Stimulated activated effector memory CD8-positive, alpha-beta T cell treated with anti-CD3 and anti-CD28 coated beads, Interleukin-12 subunit alpha, Interleukin-12 subunit beta, amount 100 ng/mL, for 72 hours (primary cell): ENCODE results near the gene RLN2.
"Not testable (repeated sequence)": the region's sequence is repeated elsewhere in the genome, so short reads cannot be mapped to it uniquely, and the experiment has no call there.

Experiments used
- ATAC-seq: fragments of 150-1000 bp; cut with Tn5 transposase; 2 replicates; pipeline ENCODE4 v1.10.0; 2021
- DNase-seq, 2 donors: peaks; one replicate each; pipeline ENCODE4 v3.0.0; 2021 to 2022; ENCODE audit warnings: low spot score in 2 of 2
- H3K27ac Mint-ChIP-seq: one replicate; pipeline ENCODE4 v1.8.0; 2022; ENCODE audit warnings: mild to moderate bottlenecking, mixed read lengths
- H3K36me3 Mint-ChIP-seq: one replicate; pipeline ENCODE4 v1.8.0; 2022; ENCODE audit warnings: mild to moderate bottlenecking, mixed read lengths
- H3K4me1 Mint-ChIP-seq: one replicate; pipeline ENCODE4 v1.8.0; 2022; ENCODE audit warnings: mixed read lengths
- H3K4me3 Mint-ChIP-seq: one replicate; pipeline ENCODE4 v1.8.0; 2022; ENCODE audit warnings: mild to moderate bottlenecking, mixed read lengths
- H3K9me3 Mint-ChIP-seq: one replicate; pipeline ENCODE4 v1.8.0; 2022; ENCODE audit warnings: mixed read lengths

The RLN2 gene

GRCh38 chr9:5303840-5304795, at the start of gene RLN2:
TSS of gene RLN2 (minus strand) at chr9:5304716. CDS start at chr9:5304580, 136 bp downstream.
- not testable (repeated sequence) for H3K36me3 Mint-ChIP-seq, H3K9me3 Mint-ChIP-seq, H3K27ac Mint-ChIP-seq
- H3K4me1 Mint-ChIP-seq = peaks cover 25% of the 10 kb centered on the region
- DNase-seq (peak in 1 of 2 donors; percentile 62), ATAC-seq (peak; percentile 99)
- peak within 1 kb of the TSS; percentile 17 for H3K4me3 Mint-ChIP-seq

GRCh38 chr9:5354184-5354583, 49.7 kb upstream of the RLN2 start:
- peaks cover 5% of the 10 kb centered on the region for H3K9me3 Mint-ChIP-seq
- no peak overlapping the region for H3K27ac Mint-ChIP-seq
- DNase-seq (no peak), ATAC-seq (no peak)
- peaks cover 38% of the 10 kb centered on the region for H3K4me1 Mint-ChIP-seq
- H3K4me3 Mint-ChIP-seq = no peak overlapping the region
- H3K36me3 Mint-ChIP-seq = no peaks in the 10 kb centered on the region

- no peak for DNase-seq
- peaks cover 7% of the 10 kb centered on the region for H3K9me3 Mint-ChIP-seq
- H3K27ac Mint-ChIP-seq = peak overlapping the region; percentile 16
- H3K4me1 Mint-ChIP-seq = peaks cover 38% of the 10 kb centered on the region
- no peak overlapping the region for H3K4me3 Mint-ChIP-seq
- no peaks in the 10 kb centered on the region for H3K36me3 Mint-ChIP-seq
- ATAC-seq = peak; percentile 74
These were observed 48.2 kb upstream of the RLN2 start for GRCh38 chr9:5352637-5353248.

GRCh38 chr9:5338992-5339981, 34.8 kb upstream of the RLN2 start, which contains the start of gene RLN1:
TSS of gene RLN1 (minus strand) at chr9:5339876. CDS start at chr9:5339746, 130 bp downstream.
- Mint-ChIP-seq H3K4me3 (peak within 1 kb of the TSS; percentile 61), H3K27ac (peak within 1 kb of the TSS; percentile 72), H3K4me1 (peaks cover 16% of the 10 kb centered on the region)
- peak; percentile 99 for ATAC-seq
- DNase-seq = peak in 1 of 2 donors; percentile 70
- H3K9me3 Mint-ChIP-seq, H3K36me3 Mint-ChIP-seq: not testable (repeated sequence)

GRCh38 chr9:5336688-5337087, 32.2 kb upstream of the RLN2 start:
- Mint-ChIP-seq H3K36me3 (no peaks in the 10 kb centered on the region), H3K27ac (peak overlapping the region; percentile 40), H3K9me3 (no peaks in the 10 kb centered on the region), H3K4me1 (peaks cover 30% of the 10 kb centered on the region), H3K4me3 (peak overlapping the region; percentile 27)
- ATAC-seq (no peak), DNase-seq (no peak)

GRCh38 chr9:5331276-5331675, 26.8 kb upstream of the RLN2 start:
- H3K27ac Mint-ChIP-seq, H3K4me3 Mint-ChIP-seq, H3K9me3 Mint-ChIP-seq, DNase-seq, ATAC-seq, H3K36me3 Mint-ChIP-seq: not testable (repeated sequence)
- H3K4me1 Mint-ChIP-seq = peaks cover 43% of the 10 kb centered on the region

- Mint-ChIP-seq H3K4me1 (peaks cover 25% of the 10 kb centered on the region), H3K36me3 (peaks cover 10% of the 10 kb centered on the region), H3K27ac (peak overlapping the region; percentile 90), H3K9me3 (no peaks in the 10 kb centered on the region), H3K4me3 (peak overlapping the region; percentile 68)
- ATAC-seq (peak; percentile 94), DNase-seq (peak; percentile 45 to 65)
These were observed 22.5 kb upstream of the RLN2 start for GRCh38 chr9:5326893-5327548.

- peaks cover 10% of the 10 kb centered on the region for H3K36me3 Mint-ChIP-seq
These were observed 21.7 kb upstream of the RLN2 start for GRCh38 chr9:5326187-5326586.

GRCh38 chr9:5321601-5322000, 17.1 kb upstream of the RLN2 start:
- not testable (repeated sequence) for H3K4me3 Mint-ChIP-seq, H3K27ac Mint-ChIP-seq, H3K36me3 Mint-ChIP-seq, ATAC-seq, H3K4me1 Mint-ChIP-seq, H3K9me3 Mint-ChIP-seq, DNase-seq

More at GRCh38 chr9:5326187-5326586, 21.7 kb upstream of the RLN2 start:
- ATAC-seq (no peak), DNase-seq (no peak)
- H3K9me3 Mint-ChIP-seq = no peaks in the 10 kb centered on the region
- peaks cover 25% of the 10 kb centered on the region for H3K4me1 Mint-ChIP-seq
- peak overlapping the region; percentile 68 for H3K4me3 Mint-ChIP-seq
- H3K27ac Mint-ChIP-seq = peak overlapping the region; percentile 90

GRCh38 chr9:5321058-5321457, 16.5 kb upstream of the RLN2 start:
- no peak overlapping the region for H3K27ac Mint-ChIP-seq
- DNase-seq (no peak), ATAC-seq (no peak)

GRCh38 chr9:5316406-5316805, 11.9 kb upstream of the RLN2 start:
- peaks cover 11% of the 10 kb centered on the region for H3K9me3 Mint-ChIP-seq
- not testable (repeated sequence) for H3K4me1 Mint-ChIP-seq, ATAC-seq, H3K4me3 Mint-ChIP-seq, H3K36me3 Mint-ChIP-seq, DNase-seq
- H3K27ac Mint-ChIP-seq = peak overlapping the region; percentile 35

More at GRCh38 chr9:5321058-5321457, 16.5 kb upstream of the RLN2 start:
- Mint-ChIP-seq H3K4me3 (no peak overlapping the region), H3K9me3 (peaks cover 4% of the 10 kb centered on the region), H3K4me1 (peaks cover under 1% of the 10 kb centered on the region), H3K36me3 (peaks cover 5% of the 10 kb centered on the region)

GRCh38 chr9:5315187-5315923, 10.8 kb upstream of the RLN2 start:
- DNase-seq = no peak
- no peaks in the 10 kb centered on the region for H3K4me1 Mint-ChIP-seq
- peaks cover 11% of the 10 kb centered on the region for H3K9me3 Mint-ChIP-seq
- no peak overlapping the region for H3K4me3 Mint-ChIP-seq
- H3K36me3 Mint-ChIP-seq = no peaks in the 10 kb centered on the region
- no peak for ATAC-seq
- H3K27ac Mint-ChIP-seq = no peak overlapping the region

- no peak overlapping the region for H3K27ac Mint-ChIP-seq
- no peak overlapping the region for H3K4me3 Mint-ChIP-seq
- H3K9me3 Mint-ChIP-seq = peaks cover 7% of the 10 kb centered on the region
- no peak for ATAC-seq
- no peak for DNase-seq
- no peaks in the 10 kb centered on the region for H3K36me3 Mint-ChIP-seq
- H3K4me1 Mint-ChIP-seq = peaks cover 9% of the 10 kb centered on the region
These were observed 6.3 kb upstream of the RLN2 start for GRCh38 chr9:5310851-5311250.

GRCh38 chr9:5305741-5306140, 1.2 kb upstream of the RLN2 start:
- no peak for DNase-seq
- Mint-ChIP-seq H3K4me3 (no peak overlapping the region), H3K36me3 (no peaks in the 10 kb centered on the region), H3K9me3 (no peaks in the 10 kb centered on the region), H3K27ac (no peak overlapping the region), H3K4me1 (peaks cover 25% of the 10 kb centered on the region)
- ATAC-seq = no peak
